Inflammatory macrophage treated with lipopolysaccharide for 1 hour (primary cell): Measurements from ENCODE around the gene SLC39A3.
A peak's percentile ranks its signal among the peaks of the same experiment; 100 is the strongest.

Experiments used
- DNase-seq, 2 donors: peaks; one replicate each; pipeline ENCODE4 v3.0.0-alpha.2; 2020 to 2022

The SLC39A3 gene

GRCh38 chr19:2739602-2740313, at the start of gene SLC39A3:
Gene SLC39A3 (minus strand): TSS chr19:2740017. CDS start chr19:2737257, 2,760 bp downstream.
- DNase-seq = peak; percentile 96 to 100

- no peak for DNase-seq
These were observed 48.4 kb upstream of the SLC39A3 start for GRCh38 chr19:2788237-2788636.

- no peak for DNase-seq
These were observed 47.3 kb upstream of the SLC39A3 start for GRCh38 chr19:2787115-2787514.

GRCh38 chr19:2785244-2785997, 45.6 kb upstream of the SLC39A3 start, which contains the start of gene THOP1:
Gene THOP1 (plus strand): TSS chr19:2785503. CDS start chr19:2785663, 160 bp downstream.
- DNase-seq = peak; percentile 100

- peak in 1 of 2 donors; percentile 0 for DNase-seq
These were observed 43.9 kb upstream of the SLC39A3 start for GRCh38 chr19:2783781-2784145.

- DNase-seq = peak; percentile 99 to 100
These were observed 43.3 kb upstream of the SLC39A3 start, which contains the start of gene SGTA for GRCh38 chr19:2782936-2783780. Gene SGTA (minus strand): TSS chr19:2783273. CDS start chr19:2769068, 14,205 bp downstream.

GRCh38 chr19:2782329-2782935, 42.6 kb upstream of the SLC39A3 start:
- peak; percentile 15 to 23 for DNase-seq

- no peak for DNase-seq
These were observed 40.5 kb upstream of the SLC39A3 start for GRCh38 chr19:2780284-2780683.

- no peak for DNase-seq
These were observed 39.4 kb upstream of the SLC39A3 start for GRCh38 chr19:2779121-2779740.

- no peak for DNase-seq
These were observed 38.3 kb upstream of the SLC39A3 start for GRCh38 chr19:2777952-2778683.

- peak; percentile 87 to 91 for DNase-seq
These were observed 36.0 kb upstream of the SLC39A3 start for GRCh38 chr19:2775556-2776430.

- peak; percentile 82 to 90 for DNase-seq
These were observed 35.2 kb upstream of the SLC39A3 start for GRCh38 chr19:2774953-2775555.

GRCh38 chr19:2774083-2774679, 34.4 kb upstream of the SLC39A3 start:
- DNase-seq = no peak

- peak in 1 of 2 donors; percentile 35 for DNase-seq
These were observed 32.2 kb upstream of the SLC39A3 start for GRCh38 chr19:2771786-2772674.

GRCh38 chr19:2770055-2771013, 30.5 kb upstream of the SLC39A3 start:
- DNase-seq = peak; percentile 14 to 31

GRCh38 chr19:2769218-2769617, 29.4 kb upstream of the SLC39A3 start:
- DNase-seq = no peak
